HG02884 (cell line): ENCODE results near the gene TRIM25.

ENCODE experiments used
- ATAC-seq: cut with Tn5 transposase; IDR thresholded peaks from one replicate; pipeline ENCODE4 v1.9.1; 2021; ENCODE audit warnings: mild to moderate bottlenecking, moderate library complexity; ENCODE audit not compliant: unreplicated experiment

Gene TRIM25

GRCh38 chr17:56870081-56870651 is 43.7 kb downstream of the TRIM25 start:
- ATAC-seq, result peak; percentile 63

- no peak for ATAC-seq
Observed at GRCh38 chr17:56868716-56869115, 45.1 kb downstream of the TRIM25 start.

GRCh38 chr17:56867948-56868376 is 45.9 kb downstream of the TRIM25 start:
- ATAC-seq, result no peak

- ATAC-seq, result no peak
Observed at GRCh38 chr17:56866496-56866895, 47.4 kb downstream of the TRIM25 start.

GRCh38 chr17:56866076-56866475 is 47.8 kb downstream of the TRIM25 start:
- no peak for ATAC-seq

GRCh38 chr17:56863974-56864373 is 49.9 kb downstream of the TRIM25 start:
- no peak for ATAC-seq

GRCh38 chr17:56861899-56862298 is 52.0 kb downstream of the TRIM25 start:
- no peak for ATAC-seq

- ATAC-seq, result no peak
Observed at GRCh38 chr17:56851008-56851407, 62.8 kb downstream of the TRIM25 start.

- ATAC-seq, result no peak
Observed at GRCh38 chr17:56850591-56850990, 63.3 kb downstream of the TRIM25 start.

GRCh38 chr17:56849131-56849530 is 64.7 kb downstream of the TRIM25 start:
- no peak for ATAC-seq

- ATAC-seq, result no peak
Observed at GRCh38 chr17:56847106-56847505, 66.7 kb downstream of the TRIM25 start.

GRCh38 chr17:56845934-56846333 is 67.9 kb downstream of the TRIM25 start:
- no peak for ATAC-seq

GRCh38 chr17:56842577-56842976 is 71.3 kb downstream of the TRIM25 start:
- no peak for ATAC-seq

- no peak for ATAC-seq
Observed at GRCh38 chr17:56838687-56839086, 75.2 kb downstream of the TRIM25 start.
